OCI-LY3 (cell line): ENCODE results near the gene NPHP4.

ENCODE experiments used
- H2AFZ ChIP-seq: fragments of 200-600, 300-600 bp; shearing (Covaris generic); 2 replicates; pipeline ENCODE4 v1.6.0; 2014; ENCODE audit warnings: antibody characterized with exemption, low read depth, low read length
- H3K27ac ChIP-seq: fragments of 200-600, 300-600 bp; sonication (generic); 2 replicates; pipeline ENCODE4 v1.5.1; 2014; ENCODE audit warnings: mild to moderate bottlenecking, low read length, moderate library complexity, mixed read lengths
- H3K27me3 ChIP-seq: fragments of 200-600, 300-600 bp; sonication (generic); 2 replicates; pipeline ENCODE4 v1.6.1; 2014; ENCODE audit warnings: low read depth, low read length, mixed read lengths
- H3K36me3 ChIP-seq: fragments of 200-600, 300-600 bp; sonication (generic); replicated peaks from 2 replicates; pipeline ENCODE3; 2014; ENCODE audit warnings: low read depth, low read length, mixed read lengths
- H3K4me1 ChIP-seq: fragments of 300-600, 200-600 bp; sonication (generic); 2 replicates; pipeline ENCODE4 v1.6.1; 2014; ENCODE audit warnings: low read length, mixed read lengths
- H3K4me2 ChIP-seq: fragments of 200-600, 300-600 bp; sonication (generic); 2 replicates; pipeline ENCODE4 v1.6.1; 2014; ENCODE audit warnings: low read length, mixed read lengths
- H3K4me3 ChIP-seq: fragments of 300-600, 200-600 bp; sonication (generic); 2 replicates; pipeline ENCODE4 v1.5.1; 2014; ENCODE audit warnings: antibody characterized with exemption, mild to moderate bottlenecking, low read length, moderate library complexity
- H3K79me2 ChIP-seq: fragments of 300-600, 200-600 bp; shearing (Covaris generic); 2 replicates; pipeline ENCODE4 v1.6.1; 2014; ENCODE audit warnings: mild to moderate bottlenecking, low read length, mixed read lengths
- H3K9ac ChIP-seq: fragments of 300-600, 200-600 bp; shearing (Covaris generic); 2 replicates; pipeline ENCODE4 v1.6.0; 2014; ENCODE audit warnings: mild to moderate bottlenecking, low read length, moderate library complexity
- H3K9me3 ChIP-seq: fragments of 200-600, 300-600 bp; shearing (Covaris generic); 2 replicates; pipeline ENCODE4 v1.6.1; 2014; ENCODE audit warnings: low read length, mixed read lengths; ENCODE audit not compliant: insufficient read depth
- H4K20me1 ChIP-seq: fragments of 200-600, 300-600 bp; sonication (generic); 2 replicates; pipeline ENCODE4 v1.6.1; 2016; ENCODE audit warnings: low read length, mixed read lengths; ENCODE audit not compliant: insufficient read depth
- EZH2phosphoT487 ChIP-seq: fragments of 200-600 bp; shearing (Covaris generic); IDR thresholded peaks from 2 replicates; pipeline ENCODE4 v1.6.1; 2018; ENCODE audit warnings: antibody characterized with exemption, mixed run types, low read depth
- TF ChIP-seq, protein P1 (sequence below): fragments of 200-600, 300-600 bp; sonication (generic); IDR thresholded peaks from 2 replicates; pipeline ENCODE4 v1.5.1; 2014; ENCODE audit warnings: antibody characterized with exemption, low read length, low read depth

The NPHP4 gene

DNA sequence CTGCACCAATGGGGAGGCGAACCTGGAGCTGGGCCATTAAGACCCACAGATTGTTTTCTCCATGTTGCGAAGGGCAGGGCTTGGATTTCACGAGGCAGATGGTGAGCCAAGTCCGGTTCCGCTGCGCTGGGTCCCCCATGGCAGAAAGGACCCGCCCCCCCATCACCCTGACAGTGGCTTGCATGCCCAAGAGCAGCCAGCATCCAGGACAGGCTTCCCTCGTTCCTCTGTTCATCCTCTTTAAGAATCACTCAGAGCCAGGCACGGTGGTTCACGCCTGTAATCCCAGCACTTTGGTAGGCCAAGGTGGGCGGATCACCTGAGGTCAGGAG, 15.8 kb upstream of the NPHP4 start:
- H3K36me3 ChIP-seq: no peaks in the 10 kb centered on the region
- TF ChIP-seq, protein P1, sequence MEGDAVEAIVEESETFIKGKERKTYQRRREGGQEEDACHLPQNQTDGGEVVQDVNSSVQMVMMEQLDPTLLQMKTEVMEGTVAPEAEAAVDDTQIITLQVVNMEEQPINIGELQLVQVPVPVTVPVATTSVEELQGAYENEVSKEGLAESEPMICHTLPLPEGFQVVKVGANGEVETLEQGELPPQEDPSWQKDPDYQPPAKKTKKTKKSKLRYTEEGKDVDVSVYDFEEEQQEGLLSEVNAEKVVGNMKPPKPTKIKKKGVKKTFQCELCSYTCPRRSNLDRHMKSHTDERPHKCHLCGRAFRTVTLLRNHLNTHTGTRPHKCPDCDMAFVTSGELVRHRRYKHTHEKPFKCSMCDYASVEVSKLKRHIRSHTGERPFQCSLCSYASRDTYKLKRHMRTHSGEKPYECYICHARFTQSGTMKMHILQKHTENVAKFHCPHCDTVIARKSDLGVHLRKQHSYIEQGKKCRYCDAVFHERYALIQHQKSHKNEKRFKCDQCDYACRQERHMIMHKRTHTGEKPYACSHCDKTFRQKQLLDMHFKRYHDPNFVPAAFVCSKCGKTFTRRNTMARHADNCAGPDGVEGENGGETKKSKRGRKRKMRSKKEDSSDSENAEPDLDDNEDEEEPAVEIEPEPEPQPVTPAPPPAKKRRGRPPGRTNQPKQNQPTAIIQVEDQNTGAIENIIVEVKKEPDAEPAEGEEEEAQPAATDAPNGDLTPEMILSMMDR: no peak
- no peak for TF ChIP-seq EZH2phosphoT487
- no peak overlapping the region for H3K4me3 ChIP-seq
- H3K4me1 ChIP-seq: no peaks in the 10 kb centered on the region
- H3K27ac ChIP-seq: no peak overlapping the region
- no peaks in the 10 kb centered on the region for H3K27me3 ChIP-seq
- H3K9ac ChIP-seq: no peak overlapping the region
- H3K9me3 ChIP-seq: no peaks in the 10 kb centered on the region
- no peak overlapping the region for H3K4me2 ChIP-seq
- no peaks in the 10 kb centered on the region for H3K79me2 ChIP-seq
- H2AFZ ChIP-seq: no peak overlapping the region
- 0 out of 2 replicates have a peak, but pooled peaks cover 2% of the 10 kb centered on the region for H4K20me1 ChIP-seq

GRCh38 chr1:6007318-6008083, 15.3 kb upstream of the NPHP4 start:
- H3K27ac ChIP-seq: no peak overlapping the region
- no peaks in the 10 kb centered on the region for H3K36me3 ChIP-seq
- H3K79me2 ChIP-seq: no peaks in the 10 kb centered on the region
- H4K20me1 ChIP-seq: peaks cover 5% of the 10 kb centered on the region; the same call in 1 of the 2 replicates
- TF ChIP-seq, protein P1: no peak
- no peak for TF ChIP-seq EZH2phosphoT487
- no peak overlapping the region for H3K4me2 ChIP-seq
- H2AFZ ChIP-seq: no peak overlapping the region
- H3K9ac ChIP-seq: no peak overlapping the region
- peaks cover 1% of the 10 kb centered on the region for H3K4me1 ChIP-seq
- H3K27me3 ChIP-seq: no peaks in the 10 kb centered on the region
- no peaks in the 10 kb centered on the region for H3K9me3 ChIP-seq
- H3K4me3 ChIP-seq: no peak overlapping the region

- Histone ChIP-seq H4K20me1 (peaks cover 7% of the 10 kb centered on the region; the same call in 1 of the 2 replicates), H3K79me2 (no peaks in the 10 kb centered on the region), H3K4me2 (no peak overlapping the region), H3K4me3 (no peak overlapping the region), H3K4me1 (peaks cover 7% of the 10 kb centered on the region), H3K27ac (no peak overlapping the region), H3K27me3 (no peaks in the 10 kb centered on the region), H3K9ac (no peak overlapping the region), H3K9me3 (no peaks in the 10 kb centered on the region), H2AFZ (no peak overlapping the region), H3K36me3 (no peaks in the 10 kb centered on the region)
- TF ChIP-seq, protein P1: no peak
- TF ChIP-seq EZH2phosphoT487: no peak
Observed at GRCh38 chr1:6006882-6007281, 14.7 kb upstream of the NPHP4 start.

DNA sequence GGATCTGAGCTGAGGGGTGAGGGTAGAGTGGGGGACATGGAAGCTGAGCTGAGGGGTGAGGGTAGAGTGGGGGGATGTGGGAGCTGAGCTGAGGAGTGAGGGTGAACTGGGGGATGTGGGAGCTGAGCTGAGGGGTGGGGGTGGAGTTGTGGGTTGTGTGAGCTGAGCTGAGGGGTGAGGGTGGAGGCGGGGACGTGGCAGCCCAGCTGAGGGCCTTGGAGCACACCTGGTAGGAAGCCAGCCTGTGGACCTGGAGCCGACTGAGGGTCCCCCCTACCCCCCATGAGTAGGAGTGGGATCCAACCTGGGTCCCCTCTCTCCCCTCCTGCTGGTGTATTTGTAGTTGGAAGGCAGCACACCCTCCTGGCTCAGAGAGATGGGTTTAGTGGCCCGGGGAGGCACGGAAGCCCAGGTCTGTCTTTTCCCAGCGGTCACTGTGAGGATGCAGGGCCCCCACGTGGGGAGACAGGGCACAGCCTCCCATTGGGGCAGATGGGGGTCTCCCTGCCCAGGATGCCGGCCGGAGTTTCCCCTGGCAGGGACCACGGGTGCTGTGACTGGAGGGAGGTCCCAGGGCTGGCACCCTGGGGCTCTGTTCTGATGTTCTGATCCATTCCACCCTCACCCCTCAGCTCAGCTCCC, 13.2 kb upstream of the NPHP4 start:
- Histone ChIP-seq H4K20me1 (peaks cover 7% of the 10 kb centered on the region; the same call in 1 of the 2 replicates), H3K9me3 (no peaks in the 10 kb centered on the region), H3K4me1 (peaks cover 8% of the 10 kb centered on the region), H3K4me3 (no peak overlapping the region), H3K36me3 (no peaks in the 10 kb centered on the region), H3K4me2 (no peak overlapping the region), H3K79me2 (no peaks in the 10 kb centered on the region), H2AFZ (no peak overlapping the region), H3K9ac (no peak overlapping the region), H3K27ac (no peak overlapping the region), H3K27me3 (no peaks in the 10 kb centered on the region)
- TF ChIP-seq, protein P1: no peak
- no peak for TF ChIP-seq EZH2phosphoT487
